GM19043 (cell line): ENCODE data around the gene CNRIP1.
A peak's percentile ranks its signal among the peaks of the same experiment; 100 is the strongest.

Experiments
- ATAC-seq: cut with Tn5 transposase; IDR thresholded peaks from one replicate; pipeline ENCODE4 v1.9.1; 2021; ENCODE audit warnings: low read depth; ENCODE audit not compliant: unreplicated experiment

CNRIP1 gene

GRCh38 chr2:68252400-68253218 lies 67.1 kb downstream of the CNRIP1 start, which contains the start of gene PPP3R1:
PPP3R1 (minus strand) TSS chr2:68252532; CDS start chr2:68252127, 405 bp downstream.
- ATAC-seq: peak; percentile 68

- ATAC-seq: no peak
Measured at GRCh38 chr2:68251855-68252399, 67.8 kb downstream of the CNRIP1 start.

GRCh38 chr2:68251187-68251854 lies 68.4 kb downstream of the CNRIP1 start:
- peak; percentile 47 for ATAC-seq

- ATAC-seq: no peak
Measured at GRCh38 chr2:68250652-68251186, 69.0 kb downstream of the CNRIP1 start.

- no peak for ATAC-seq
Measured at GRCh38 chr2:68250196-68250595, 69.6 kb downstream of the CNRIP1 start.

GRCh38 chr2:68248806-68249205 lies 70.9 kb downstream of the CNRIP1 start:
- no peak for ATAC-seq

- ATAC-seq: no peak
Measured at GRCh38 chr2:68248361-68248760, 71.4 kb downstream of the CNRIP1 start.

GRCh38 chr2:68246396-68246795 lies 73.4 kb downstream of the CNRIP1 start:
- ATAC-seq: no peak

GRCh38 chr2:68245672-68246071 lies 74.1 kb downstream of the CNRIP1 start:
- no peak for ATAC-seq

GRCh38 chr2:68245066-68245465 lies 74.7 kb downstream of the CNRIP1 start:
- no peak for ATAC-seq

GRCh38 chr2:68244456-68244855 lies 75.3 kb downstream of the CNRIP1 start:
- ATAC-seq: no peak
